ENCODE data around the gene JARID2. TPM values are rescaled to one million over a fixed set of nuclear protein-coding genes. Genes with fewer than 3 reads are reported as not detected.
"Not testable (repeated sequence)": the region's sequence is repeated elsewhere in the genome, so short reads cannot be mapped to it uniquely, and the experiment has no call there.

Gene JARID2
- total and polyA plus RNA-seq, 7 experiments from 2014 or later, result 6.9 to 39.6 (median 24.1) TPM

- Histone ChIP-seq H3K27ac (ENCODE audit: low read depth, low read length) (no peak overlapping the region), H3K36me3 (ENCODE audit: control insufficient read depth in 2 of 3, insufficient read depth in 3 of 3, low read length in 3 of 3) (no peaks in the 10 kb centered on the region), H3K4me1 (ENCODE audit: control insufficient read depth in 2 of 2, insufficient read depth in 2 of 2, low read length in 2 of 2) (peaks cover 10 to 26% of the 10 kb centered on the region in 2 donors), H3K9me3 (ENCODE audit: control insufficient read depth in 2 of 3, low read length in 3 of 3) (no peaks in the 10 kb centered on the region), H3K27me3 (ENCODE audit: control insufficient read depth in 2 of 2, insufficient read depth in 2 of 2, low read length in 2 of 2) (no peaks in the 10 kb centered on the region), H3K4me3 (ENCODE audit: low read length) (no peak overlapping the region)
- intact Hi-C loops (cut with micrococcal nuclease), result loop anchor here in 1 of 2 donors (1.0 kb wide), 1 partner anchor 15 kb away; no protein-coding TSS in a partner anchor
- H3K27ac Mint-ChIP-seq, result peak overlapping the region in 7 of 9 donors; percentile 6 to 94 (median 48)
- no peaks in the 10 kb centered on the region for H3K9me3 Mint-ChIP-seq
- no peaks in the 10 kb centered on the region for H3K27me3 Mint-ChIP-seq
- peaks cover 55 to 93% (median 81%) of the 10 kb centered on the region in 7 donors for H3K4me1 Mint-ChIP-seq
- ATAC-seq (no peak), DNase-seq (no peak)
- POLR2A ChIA-PET, result interaction anchor here (0.9 kb wide), 1 partner anchor 19 kb away, joined by 4 read pairs; no protein-coding TSS in a partner anchor
- CTCF ChIA-PET, result no interaction called here
- H3K4me3 Mint-ChIP-seq, result peak overlapping the region in 3 of 10 donors; percentile 5 to 42 (median 15)
- H3K36me3 Mint-ChIP-seq, result peaks cover 0 to 11% (median 0%) of the 10 kb centered on the region in 5 donors
Measured at GRCh38 chr6:15322781-15323536, 77.1 kb downstream of the JARID2 start.

- CTCF ChIA-PET; H3K9me3 ChIP-seq (ENCODE audit: control insufficient read depth in 2 of 3, low read length in 3 of 3); H3K36me3 Mint-ChIP-seq; intact Hi-C loops (cut with micrococcal nuclease); H3K36me3 ChIP-seq (ENCODE audit: control insufficient read depth in 2 of 3, insufficient read depth in 3 of 3, low read length in 3 of 3); H3K27me3 Mint-ChIP-seq; DNase-seq; POLR2A ChIA-PET; H3K4me3 ChIP-seq (ENCODE audit: low read length); H3K27me3 ChIP-seq (ENCODE audit: control insufficient read depth in 2 of 2, insufficient read depth in 2 of 2, low read length in 2 of 2); H3K9me3 Mint-ChIP-seq; H3K27ac ChIP-seq (ENCODE audit: low read depth, low read length); ATAC-seq: not testable (repeated sequence)
- peak overlapping the region in 3 of 9 donors; percentile 6 to 21 (median 18) for H3K27ac Mint-ChIP-seq
- H3K4me1 Mint-ChIP-seq, result peaks cover 51 to 93% (median 81%) of the 10 kb centered on the region in 7 donors
- peak overlapping the region in 2 of 10 donors; percentile 15 to 42 for H3K4me3 Mint-ChIP-seq
- H3K4me1 ChIP-seq (ENCODE audit: control insufficient read depth in 2 of 2, insufficient read depth in 2 of 2, low read length in 2 of 2), result peaks cover 12 to 33% of the 10 kb centered on the region in 2 donors
Measured at GRCh38 chr6:15323611-15324010, 77.7 kb downstream of the JARID2 start.

GRCh38 chr6:15324427-15324985 lies 78.6 kb downstream of the JARID2 start:
- CTCF ChIA-PET, result interaction anchor here (0.6 kb wide), 1 partner anchor 56 kb away, joined by 3 read pairs; no protein-coding TSS in a partner anchor
- no peaks in the 10 kb centered on the region for H3K9me3 ChIP-seq (ENCODE audit: control insufficient read depth in 2 of 3, low read length in 3 of 3)
- no peak overlapping the region for H3K4me3 ChIP-seq (ENCODE audit: low read length)
- no peaks in the 10 kb centered on the region for H3K27me3 ChIP-seq (ENCODE audit: control insufficient read depth in 2 of 2, insufficient read depth in 2 of 2, low read length in 2 of 2)
- H3K4me1 Mint-ChIP-seq, result peaks cover 51 to 93% (median 81%) of the 10 kb centered on the region in 7 donors
- intact Hi-C loops (cut with micrococcal nuclease), result no loop called here
- no peaks in the 10 kb centered on the region for H3K27me3 Mint-ChIP-seq
- no peak overlapping the region for H3K4me3 Mint-ChIP-seq
- peaks cover 12 to 41% of the 10 kb centered on the region in 2 donors for H3K4me1 ChIP-seq (ENCODE audit: control insufficient read depth in 2 of 2, insufficient read depth in 2 of 2, low read length in 2 of 2)
- H3K27ac Mint-ChIP-seq, result peak overlapping the region in 1 of 9 donors; percentile 54
- H3K36me3 Mint-ChIP-seq, result peaks cover 0 to 9% (median 0%) of the 10 kb centered on the region in 5 donors
- DNase-seq (no peak), ATAC-seq (no peak)
- no peaks in the 10 kb centered on the region for H3K9me3 Mint-ChIP-seq
- no peak overlapping the region for H3K27ac ChIP-seq (ENCODE audit: low read depth, low read length)
- POLR2A ChIA-PET, result no interaction called here
- H3K36me3 ChIP-seq (ENCODE audit: control insufficient read depth in 2 of 3, insufficient read depth in 3 of 3, low read length in 3 of 3), result no peaks in the 10 kb centered on the region

- Histone ChIP-seq H3K9me3 (ENCODE audit: control insufficient read depth in 2 of 3, low read length in 3 of 3) (no peaks in the 10 kb centered on the region), H3K36me3 (ENCODE audit: control insufficient read depth in 2 of 3, insufficient read depth in 3 of 3, low read length in 3 of 3) (no peaks in the 10 kb centered on the region), H3K27ac (ENCODE audit: low read depth, low read length) (no peak overlapping the region), H3K27me3 (ENCODE audit: control insufficient read depth in 2 of 2, insufficient read depth in 2 of 2, low read length in 2 of 2) (no peaks in the 10 kb centered on the region), H3K4me1 (ENCODE audit: control insufficient read depth in 2 of 2, insufficient read depth in 2 of 2, low read length in 2 of 2) (peaks cover 21 to 49% of the 10 kb centered on the region in 2 donors), H3K4me3 (ENCODE audit: low read length) (no peak overlapping the region)
- CTCF ChIA-PET, result no interaction called here
- Mint-ChIP-seq H3K27me3 (no peaks in the 10 kb centered on the region), H3K4me3 (no peak overlapping the region), H3K9me3 (no peaks in the 10 kb centered on the region), H3K27ac (peak overlapping the region in 3 of 9 donors; percentile 12 to 72 (median 53)), H3K4me1 (peaks cover 51 to 93% (median 81%) of the 10 kb centered on the region in 7 donors), H3K36me3 (peaks cover 0 to 9% (median 0%) of the 10 kb centered on the region in 5 donors)
- DNase-seq (no peak), ATAC-seq (peak; percentile 42)
- intact Hi-C loops (cut with micrococcal nuclease), result loop anchor here in 1 of 2 donors (5.0 kb wide), 1 partner anchor 67 kb away; no protein-coding TSS in a partner anchor
- POLR2A ChIA-PET, result no interaction called here
Measured at GRCh38 chr6:15325540-15325955, 79.7 kb downstream of the JARID2 start.

DNA sequence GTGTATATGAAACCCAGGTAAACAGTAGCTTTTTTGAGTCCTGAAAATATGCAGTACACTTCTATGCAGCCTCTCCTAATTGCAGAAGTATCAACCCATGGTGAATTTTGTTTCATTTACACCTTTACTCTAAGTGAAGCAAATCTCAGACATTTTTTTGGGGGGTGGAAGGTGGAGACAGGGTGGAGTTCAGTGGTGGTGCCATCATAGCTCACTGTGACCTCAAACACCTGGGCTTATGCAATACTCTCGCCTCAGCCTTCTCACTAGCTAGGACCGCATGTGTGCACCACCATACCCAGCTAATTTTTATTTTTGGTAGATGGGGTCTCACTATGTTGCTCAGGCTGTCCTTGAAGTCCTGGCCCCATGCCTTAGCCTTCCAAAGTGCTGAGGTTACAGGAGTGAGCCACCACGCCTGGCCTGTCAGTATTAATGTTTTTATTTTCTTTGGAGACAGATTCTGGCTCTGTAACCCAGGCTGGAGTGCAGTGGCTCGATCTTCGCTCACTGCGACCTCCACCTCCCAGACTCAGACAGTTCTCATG lies 80.3 kb downstream of the JARID2 start:
- H3K27ac ChIP-seq (ENCODE audit: low read depth, low read length), result no peak overlapping the region
- H3K4me3 Mint-ChIP-seq, result no peak overlapping the region
- H3K27me3 ChIP-seq (ENCODE audit: control insufficient read depth in 2 of 2, insufficient read depth in 2 of 2, low read length in 2 of 2), result no peaks in the 10 kb centered on the region
- no peaks in the 10 kb centered on the region for H3K36me3 ChIP-seq (ENCODE audit: control insufficient read depth in 2 of 3, insufficient read depth in 3 of 3, low read length in 3 of 3)
- POLR2A ChIA-PET, result no interaction called here
- H3K36me3 Mint-ChIP-seq, result peaks cover 0 to 9% (median 0%) of the 10 kb centered on the region in 5 donors
- H3K27me3 Mint-ChIP-seq, result no peaks in the 10 kb centered on the region
- H3K4me1 ChIP-seq (ENCODE audit: control insufficient read depth in 2 of 2, insufficient read depth in 2 of 2, low read length in 2 of 2), result peaks cover 24 to 50% of the 10 kb centered on the region in 2 donors
- no peaks in the 10 kb centered on the region for H3K9me3 Mint-ChIP-seq
- CTCF ChIA-PET, result no interaction called here
- H3K4me3 ChIP-seq (ENCODE audit: low read length), result no peak overlapping the region
- intact Hi-C loops (cut with micrococcal nuclease), result loop anchor here (2.0 to 5.0 kb wide), 3 partner anchors 13 to 165 kb away; no protein-coding TSS in a partner anchor
- DNase-seq (no peak), ATAC-seq (peak; percentile 50)
- H3K4me1 Mint-ChIP-seq, result peaks cover 48 to 94% (median 83%) of the 10 kb centered on the region in 7 donors
- peak overlapping the region in 2 of 9 donors; percentile 15 to 52 for H3K27ac Mint-ChIP-seq
- H3K9me3 ChIP-seq (ENCODE audit: control insufficient read depth in 2 of 3, low read length in 3 of 3), result no peaks in the 10 kb centered on the region

GRCh38 chr6:15327271-15327670 lies 81.4 kb downstream of the JARID2 start:
- Histone ChIP-seq H3K36me3 (ENCODE audit: control insufficient read depth in 2 of 3, insufficient read depth in 3 of 3, low read length in 3 of 3) (no peaks in the 10 kb centered on the region), H3K9me3 (ENCODE audit: control insufficient read depth in 2 of 3, low read length in 3 of 3) (no peaks in the 10 kb centered on the region), H3K4me1 (ENCODE audit: control insufficient read depth in 2 of 2, insufficient read depth in 2 of 2, low read length in 2 of 2) (peaks cover 26 to 54% of the 10 kb centered on the region in 2 donors), H3K27me3 (ENCODE audit: control insufficient read depth in 2 of 2, insufficient read depth in 2 of 2, low read length in 2 of 2) (no peaks in the 10 kb centered on the region), H3K4me3 (ENCODE audit: low read length) (no peak overlapping the region), H3K27ac (ENCODE audit: low read depth, low read length) (no peak overlapping the region)
- Mint-ChIP-seq H3K27ac (peak overlapping the region in 7 of 9 donors; percentile 44 to 90 (median 67)), H3K4me1 (peaks cover 42 to 94% (median 81%) of the 10 kb centered on the region in 7 donors), H3K36me3 (peaks cover 0 to 6% (median 0%) of the 10 kb centered on the region in 5 donors), H3K27me3 (no peaks in the 10 kb centered on the region), H3K9me3 (no peaks in the 10 kb centered on the region), H3K4me3 (peak overlapping the region in 5 of 10 donors; percentile 12 to 48 (median 45))
- ChIA-PET CTCF (interaction anchor here (0.6 to 1.3 kb wide), 6 partner anchors 9 to 96 kb away, joined by 3 to 4 read pairs (median 3); no protein-coding TSS in a partner anchor), POLR2A (interaction anchor here (0.9 kb wide), 1 partner anchor 54 kb away, joined by 3 read pairs; no protein-coding TSS in a partner anchor)
- intact Hi-C loops (cut with micrococcal nuclease), result loop anchor here (1.0 to 5.0 kb wide), 8 partner anchors 14 to 164 kb away; no protein-coding TSS in a partner anchor
- peak; percentile 74 for ATAC-seq
- peak in 7 of 9 donors; percentile 26 to 59 (median 48) for DNase-seq
